HG03439 (cell line): ENCODE data around the gene DYSF.

Experiments used
- ATAC-seq: cut with Tn5 transposase; IDR thresholded peaks from one replicate; pipeline ENCODE4 v1.9.1; 2021; ENCODE audit warnings: mild to moderate bottlenecking, moderate library complexity; ENCODE audit not compliant: unreplicated experiment

Gene DYSF

GRCh38 chr2:71697106-71698004 is 244.0 kb downstream of the DYSF start:
- ATAC-seq: no peak

GRCh38 chr2:71699428-71699827 is 246.1 kb downstream of the DYSF start:
- no peak for ATAC-seq

GRCh38 chr2:71700041-71700657 is 246.8 kb downstream of the DYSF start:
- ATAC-seq: no peak

GRCh38 chr2:71700658-71701397 is 247.5 kb downstream of the DYSF start:
- no peak for ATAC-seq

DNA sequence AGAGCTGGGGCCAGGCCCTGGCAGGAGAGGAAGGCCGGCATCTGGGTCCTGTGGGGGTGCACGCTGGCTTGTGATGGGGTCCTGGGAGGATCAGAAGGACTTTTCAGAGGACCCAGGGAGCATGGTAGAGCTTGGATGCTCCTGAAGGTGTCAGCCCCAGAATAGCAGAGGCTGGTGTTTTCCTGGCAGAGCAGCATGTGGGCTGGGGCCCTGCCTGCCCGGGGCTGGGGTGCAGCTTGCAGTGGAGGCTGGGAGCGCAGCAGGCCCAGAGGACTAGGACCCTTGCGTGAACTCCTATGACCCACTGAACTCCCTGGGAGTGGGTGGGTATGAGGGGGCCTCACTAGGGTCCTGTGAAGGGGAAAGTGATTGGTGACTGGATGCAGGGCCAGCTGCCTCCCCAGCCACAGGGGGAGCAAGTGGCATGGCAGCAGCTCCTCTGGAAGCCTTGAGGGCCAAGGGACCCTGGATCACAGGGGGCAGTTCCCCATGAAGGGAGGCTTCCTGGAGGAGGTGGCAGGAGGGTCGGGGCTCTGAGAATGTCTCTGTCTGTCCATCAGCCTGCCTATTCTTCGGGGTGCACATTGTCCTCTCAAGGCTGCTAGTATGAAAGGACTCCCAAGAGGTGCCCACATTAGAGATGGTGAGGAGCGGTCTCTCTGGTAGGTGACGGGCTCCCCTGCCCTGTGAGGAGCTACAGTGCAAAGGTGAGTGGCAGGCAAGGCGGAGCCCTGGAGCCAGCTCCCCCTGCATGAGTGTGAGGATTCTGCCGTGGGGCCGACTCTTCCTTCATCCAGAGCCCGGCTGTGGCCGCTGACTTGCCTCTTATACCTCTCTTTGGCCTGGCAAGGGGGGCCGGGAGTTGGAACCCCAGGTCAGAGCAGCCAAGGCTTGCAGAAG is 249.0 kb downstream of the DYSF start:
- no peak for ATAC-seq

GRCh38 chr2:71702971-71703898 is 249.9 kb downstream of the DYSF start:
- no peak for ATAC-seq

DNA sequence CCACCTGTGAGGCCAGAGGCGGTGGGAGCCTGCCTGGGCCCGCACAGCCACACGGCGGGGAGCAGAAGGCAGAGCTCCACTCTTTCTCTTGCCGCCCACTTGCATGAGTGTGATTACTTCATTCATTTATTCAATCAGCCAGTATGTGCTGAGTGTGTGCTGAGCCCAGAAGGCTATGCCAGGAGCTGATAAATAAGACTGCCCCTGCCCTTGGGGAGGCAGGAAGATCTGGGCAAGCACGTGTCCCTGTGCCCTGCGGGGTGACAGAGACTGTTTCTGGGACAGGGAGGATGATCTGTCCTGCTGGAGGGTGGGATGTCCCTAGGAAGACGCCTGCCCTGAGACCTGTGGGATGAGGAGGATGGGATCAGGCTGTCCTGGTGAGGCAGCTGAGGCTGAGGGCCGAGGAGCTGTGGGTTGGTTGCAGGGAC is 250.8 kb downstream of the DYSF start:
- ATAC-seq: no peak

- no peak for ATAC-seq
Measured at GRCh38 chr2:71704688-71705087, 251.3 kb downstream of the DYSF start.

- no peak for ATAC-seq
Measured at GRCh38 chr2:71705171-71705960, 252.0 kb downstream of the DYSF start.

DNA sequence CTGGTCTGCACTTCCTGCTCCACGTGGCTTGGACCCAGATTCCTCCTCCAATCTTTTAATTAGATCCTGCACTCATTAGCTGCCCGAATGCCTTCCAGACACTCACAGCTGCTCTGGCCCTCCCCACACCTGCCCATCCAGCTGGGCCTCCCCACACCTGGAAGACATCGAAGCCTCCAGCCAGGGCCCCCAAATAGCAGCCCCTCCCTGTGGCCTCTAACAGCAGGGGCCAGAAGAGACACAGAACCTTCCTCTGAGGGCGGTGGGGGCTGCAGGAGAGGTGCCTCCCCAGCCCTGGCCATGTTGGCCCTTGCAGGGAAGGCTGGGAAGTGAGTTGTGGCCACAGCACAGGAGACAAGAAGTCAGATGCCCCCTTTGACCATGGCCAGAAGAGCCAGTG is 252.8 kb downstream of the DYSF start:
- ATAC-seq: no peak

- ATAC-seq: no peak
Measured at GRCh38 chr2:71706836-71707235, 253.5 kb downstream of the DYSF start.

DNA sequence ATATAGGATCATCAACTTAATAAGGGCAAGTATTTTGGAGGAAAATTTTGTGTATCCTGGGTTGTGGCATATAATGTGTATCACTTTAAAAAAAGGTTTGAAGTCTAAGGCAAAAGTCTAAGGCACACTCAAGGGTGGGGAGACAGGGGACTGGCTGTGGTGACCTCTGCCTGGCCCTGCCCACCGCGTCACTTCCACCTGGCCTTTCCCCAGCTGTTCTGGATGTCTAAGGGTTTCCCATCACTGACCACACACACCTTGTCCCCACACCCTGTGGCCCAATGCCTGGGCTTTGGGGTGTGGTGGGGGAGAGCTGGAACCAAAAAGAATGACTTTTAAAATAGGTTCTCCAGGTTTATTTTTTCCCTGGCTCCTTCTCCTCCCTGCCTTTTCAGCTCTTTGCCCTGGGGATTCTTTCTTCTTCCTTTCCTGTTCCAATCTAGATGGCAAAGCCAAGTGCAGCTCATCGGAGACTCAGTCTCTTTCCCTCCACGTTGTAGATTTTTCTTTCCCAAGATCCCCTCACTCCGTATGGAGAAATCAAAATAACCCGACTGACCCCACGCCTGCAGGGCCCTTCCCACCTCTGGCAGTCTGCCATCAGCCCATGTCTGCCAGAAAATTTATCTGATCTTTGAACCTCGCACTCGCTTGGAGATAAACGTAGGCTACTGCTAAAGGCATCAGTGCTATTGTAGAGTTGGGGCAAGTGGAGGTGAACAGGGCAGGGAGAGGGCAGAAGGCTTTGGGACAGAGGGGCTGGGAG is 257.2 kb downstream of the DYSF start:
- no peak for ATAC-seq

DNA sequence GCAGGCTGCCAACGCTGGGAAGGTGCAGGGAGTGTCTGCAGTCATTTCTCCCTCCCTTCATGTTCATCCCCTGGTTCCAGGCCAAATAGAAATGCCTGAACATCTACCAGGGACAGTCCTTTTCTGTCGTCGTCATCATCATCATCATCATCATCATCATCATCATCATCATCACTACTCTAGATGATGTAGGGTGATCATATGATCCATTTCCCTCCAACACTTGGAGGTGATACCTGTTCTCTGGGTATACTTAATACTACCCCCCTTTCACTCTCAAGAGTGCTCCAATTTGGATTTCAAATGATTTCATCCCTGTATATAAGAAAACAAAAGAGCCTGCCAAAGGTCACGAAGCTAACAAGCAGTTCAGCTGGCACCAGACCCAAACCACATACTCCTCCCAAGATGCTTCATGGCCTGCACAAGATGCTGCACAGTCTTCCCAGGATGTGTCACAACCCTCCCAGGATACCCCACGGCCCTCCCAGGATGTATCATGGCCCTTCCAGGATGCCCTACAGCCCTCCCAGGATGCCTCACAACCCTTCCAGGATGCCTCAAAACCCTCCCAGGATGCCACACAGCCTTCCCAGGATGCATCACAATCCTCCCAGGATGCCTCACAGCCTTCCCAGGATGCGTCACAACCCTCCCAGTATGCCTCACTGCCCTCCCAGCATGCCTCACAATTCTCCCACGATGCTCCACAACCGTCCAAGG is 257.9 kb downstream of the DYSF start:
- ATAC-seq: no peak

- ATAC-seq: no peak
Measured at GRCh38 chr2:71712158-71712818, 258.9 kb downstream of the DYSF start.

DNA sequence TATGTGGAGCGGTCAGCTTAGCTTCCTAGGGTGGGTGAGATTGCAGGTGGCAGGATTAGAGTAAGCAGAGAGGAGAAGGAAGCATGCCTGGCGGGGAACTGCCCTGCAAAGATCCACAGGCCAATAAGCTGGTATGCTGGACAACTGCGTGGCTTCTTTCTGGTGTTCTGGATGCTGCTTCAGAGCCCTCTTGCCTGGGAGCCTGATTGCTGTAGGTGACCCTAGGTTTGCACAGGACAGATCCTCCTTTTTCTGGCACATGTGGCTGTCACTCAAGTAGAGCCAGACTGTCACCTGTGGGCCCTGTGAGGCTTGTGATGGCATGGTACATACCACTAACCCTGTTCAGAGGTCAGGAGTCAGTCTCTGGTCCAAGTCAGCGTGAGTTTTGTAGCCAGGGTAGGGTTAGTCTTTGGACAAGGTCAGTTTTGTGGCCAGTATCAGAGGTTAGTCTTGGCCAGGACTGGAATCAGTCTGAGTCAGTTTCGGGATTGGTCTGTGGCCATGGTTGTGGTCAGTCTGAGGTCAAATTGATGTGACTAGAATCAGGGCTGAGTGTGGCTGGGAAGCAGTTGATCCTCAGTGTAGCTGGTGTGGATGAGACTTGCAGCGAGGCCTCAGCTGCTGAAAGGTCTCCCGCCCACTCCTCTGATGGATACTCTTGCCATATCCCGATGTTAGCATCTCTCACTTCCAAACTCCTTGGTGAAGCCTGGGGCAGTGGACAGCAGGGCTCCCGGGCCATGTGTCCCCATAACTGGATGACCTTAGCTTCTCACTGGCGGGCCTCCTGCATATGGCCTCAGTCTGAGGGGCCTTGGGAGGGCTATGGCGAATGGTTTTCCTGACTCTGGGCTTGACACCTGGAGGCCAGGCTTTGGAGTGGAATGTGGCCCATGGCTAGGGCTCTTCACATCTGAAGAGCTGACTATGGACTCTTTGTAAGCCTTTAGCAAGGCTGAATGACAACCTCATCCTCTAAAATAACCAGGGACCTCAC is 260.5 kb downstream of the DYSF start:
- ATAC-seq: no peak
